GM21528 (cell line): ENCODE results near the gene TOR2A.
A peak's percentile ranks its signal among the peaks of the same experiment; 100 is the strongest.
"Not testable (repeated sequence)": the region's sequence is repeated elsewhere in the genome, so short reads cannot be mapped to it uniquely, and the experiment has no call there.

ENCODE experiments used
- ATAC-seq: cut with Tn5 transposase; IDR thresholded peaks from one replicate; pipeline ENCODE4 v1.9.1; 2021; ENCODE audit warnings: mild to moderate bottlenecking, moderate library complexity; ENCODE audit not compliant: unreplicated experiment, low FRiP score

The TOR2A gene

DNA sequence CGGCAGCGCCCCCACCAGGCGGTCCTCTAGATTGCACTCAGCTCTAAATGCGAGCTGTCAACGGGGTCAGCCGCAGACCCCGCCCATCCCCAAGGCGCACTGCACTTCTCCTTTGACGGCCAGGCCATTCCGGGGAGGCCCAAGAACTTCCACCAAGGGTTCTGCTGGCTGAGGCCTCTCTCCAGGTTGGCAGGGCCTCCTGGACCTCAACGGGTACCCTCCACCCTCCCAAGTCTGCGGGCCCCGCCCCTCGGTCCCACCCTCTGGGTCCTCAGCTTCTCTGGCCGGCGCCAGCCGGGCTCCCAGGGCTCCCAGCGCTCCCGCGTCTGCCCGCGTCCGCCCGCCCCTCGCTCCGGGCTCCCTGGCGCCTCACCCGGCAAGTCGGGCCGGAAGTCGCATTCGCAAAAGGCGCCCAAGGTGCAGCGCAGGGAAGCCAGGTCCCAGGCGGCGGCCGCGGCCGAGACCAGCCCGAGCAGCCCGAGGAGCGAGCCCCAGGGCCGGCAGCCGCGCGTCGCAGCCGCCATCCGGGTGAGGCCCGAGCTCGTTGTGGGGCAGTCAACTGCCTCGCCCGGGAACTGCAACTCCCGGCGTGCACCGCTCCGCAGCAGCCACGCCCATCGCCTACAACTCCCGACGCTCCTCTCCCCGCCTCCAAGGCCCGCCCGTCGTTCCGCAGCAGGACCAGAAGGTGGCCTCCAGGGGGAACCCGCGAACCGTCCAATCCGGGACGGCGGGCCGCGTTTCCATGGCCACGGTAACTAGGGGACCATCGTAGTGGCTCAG lies at the start of gene TOR2A:
TSS of gene TOR2A (minus strand) at position 548 of the 783 bp plus-strand sequence. CDS start at position 524, 24 bp downstream.
- peak; percentile 85 for ATAC-seq

DNA sequence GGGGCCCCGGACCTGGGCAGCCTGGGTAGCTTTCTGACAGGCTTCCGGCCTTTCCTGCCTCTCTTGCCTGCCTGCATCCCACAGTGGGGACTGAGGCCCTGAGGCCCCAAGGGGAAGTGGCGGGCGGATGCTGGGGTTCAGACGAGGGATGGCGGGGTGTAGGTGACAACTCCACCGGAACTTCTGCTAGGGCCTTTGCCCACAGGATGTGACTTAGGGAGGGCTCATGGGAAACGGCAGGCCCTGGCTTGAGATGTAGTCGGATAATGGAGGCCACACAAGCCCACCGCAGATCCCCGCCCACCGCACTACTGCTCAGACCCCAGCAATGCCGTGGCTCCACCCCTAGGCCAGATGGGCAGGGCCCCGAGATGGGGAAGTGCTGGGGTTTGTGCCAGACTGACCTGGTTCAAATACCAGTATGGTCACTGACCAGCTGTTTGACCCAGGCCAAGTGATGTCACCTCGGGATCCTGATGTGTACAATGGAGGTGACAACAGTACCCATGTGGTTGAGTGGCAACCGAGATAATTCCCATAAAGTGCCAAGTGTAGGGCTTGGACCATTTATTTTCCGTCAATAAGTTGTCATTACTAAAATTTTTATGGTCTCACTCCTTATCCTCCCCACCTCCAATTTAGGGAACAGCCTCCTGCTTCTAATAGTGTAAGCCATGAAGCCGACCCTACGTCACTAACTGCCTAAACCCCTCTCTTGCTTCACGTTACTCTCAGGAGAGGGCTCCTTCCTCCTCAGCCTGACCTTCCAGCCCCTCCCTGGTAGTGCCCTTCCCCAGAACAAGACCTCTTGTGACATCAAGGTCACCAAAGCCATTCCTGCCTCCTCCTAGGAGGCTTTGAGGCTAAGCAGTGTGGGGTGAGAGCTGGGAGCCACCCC lies 48.3 kb upstream of the TOR2A start:
- ATAC-seq: no peak

DNA sequence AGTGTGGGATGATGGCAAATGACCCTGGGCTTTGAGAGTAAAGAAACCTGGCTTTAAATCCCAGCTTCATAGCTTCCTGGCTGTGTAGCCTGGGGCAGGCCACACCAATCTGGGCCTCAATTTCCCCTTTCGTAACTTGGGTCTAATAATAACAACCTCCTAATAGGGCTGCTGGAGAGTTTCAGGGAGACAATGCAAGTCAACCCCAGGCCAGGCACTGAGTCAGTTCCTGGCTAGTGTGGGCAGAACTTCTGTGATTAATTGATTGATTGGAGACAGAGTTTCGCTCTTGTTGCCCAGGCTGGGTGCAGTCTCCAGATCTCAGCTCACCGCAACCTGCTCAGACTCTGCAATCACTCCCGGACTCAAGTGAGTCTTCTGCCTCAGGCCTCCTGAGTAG lies 46.7 kb upstream of the TOR2A start:
- ATAC-seq: no peak

DNA sequence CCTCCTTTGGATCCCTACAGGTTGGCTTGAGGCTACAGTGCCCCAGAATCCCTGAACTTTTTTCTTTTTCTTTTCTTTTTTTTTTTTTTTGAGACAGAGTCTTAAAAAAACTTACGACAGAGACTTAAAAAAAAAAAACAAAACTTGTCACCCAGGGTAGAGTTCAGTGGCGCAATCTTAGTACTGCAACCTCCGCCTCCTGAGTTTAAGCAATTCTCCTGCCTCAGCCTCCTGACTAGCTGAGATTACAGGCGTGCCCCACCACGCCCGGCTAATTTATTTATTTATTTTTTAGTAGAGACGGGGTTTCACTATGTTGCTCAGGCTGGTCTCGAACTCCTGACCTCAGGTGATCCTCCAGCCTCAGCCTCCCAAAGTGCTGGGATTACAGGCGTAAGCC lies 45.8 kb upstream of the TOR2A start:
- not testable (repeated sequence) for ATAC-seq

DNA sequence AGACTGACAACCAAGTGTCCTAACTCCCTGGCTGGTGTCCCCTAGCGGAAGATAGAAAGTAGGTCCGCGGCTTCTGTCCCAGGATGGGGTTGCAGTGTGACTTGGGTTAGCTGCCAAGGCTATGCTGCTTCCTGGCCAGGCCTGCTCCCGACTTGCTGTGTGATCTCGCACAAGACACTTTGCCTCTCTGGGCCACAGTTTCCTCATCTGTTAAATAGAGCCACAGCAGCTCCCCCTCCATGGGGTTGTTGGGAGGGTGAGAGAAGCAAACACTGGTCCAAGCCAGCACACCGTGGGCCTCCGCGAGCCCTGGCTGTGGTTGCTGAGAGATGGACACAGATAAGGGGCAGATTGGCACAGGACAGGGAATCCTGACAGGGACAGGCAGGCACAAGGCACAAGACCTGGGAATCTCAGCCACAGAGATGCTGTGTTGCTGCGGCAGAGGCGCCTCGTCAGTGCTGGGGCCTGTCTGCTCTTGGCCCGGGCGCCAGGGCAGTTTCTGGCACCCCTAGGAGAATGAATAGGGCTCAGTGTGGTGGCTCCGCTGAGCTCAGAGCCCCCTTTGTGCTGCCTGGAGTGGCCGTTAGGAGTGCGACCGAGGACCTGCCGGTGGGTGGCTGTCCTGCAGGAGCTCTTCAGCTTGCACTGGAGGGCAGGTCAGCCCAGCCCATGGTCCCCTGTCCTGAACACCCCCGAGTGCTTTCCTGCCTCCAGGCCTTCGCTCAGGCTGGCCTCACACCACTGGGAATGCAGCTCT lies 45.2 kb upstream of the TOR2A start:
- ATAC-seq: no peak

DNA sequence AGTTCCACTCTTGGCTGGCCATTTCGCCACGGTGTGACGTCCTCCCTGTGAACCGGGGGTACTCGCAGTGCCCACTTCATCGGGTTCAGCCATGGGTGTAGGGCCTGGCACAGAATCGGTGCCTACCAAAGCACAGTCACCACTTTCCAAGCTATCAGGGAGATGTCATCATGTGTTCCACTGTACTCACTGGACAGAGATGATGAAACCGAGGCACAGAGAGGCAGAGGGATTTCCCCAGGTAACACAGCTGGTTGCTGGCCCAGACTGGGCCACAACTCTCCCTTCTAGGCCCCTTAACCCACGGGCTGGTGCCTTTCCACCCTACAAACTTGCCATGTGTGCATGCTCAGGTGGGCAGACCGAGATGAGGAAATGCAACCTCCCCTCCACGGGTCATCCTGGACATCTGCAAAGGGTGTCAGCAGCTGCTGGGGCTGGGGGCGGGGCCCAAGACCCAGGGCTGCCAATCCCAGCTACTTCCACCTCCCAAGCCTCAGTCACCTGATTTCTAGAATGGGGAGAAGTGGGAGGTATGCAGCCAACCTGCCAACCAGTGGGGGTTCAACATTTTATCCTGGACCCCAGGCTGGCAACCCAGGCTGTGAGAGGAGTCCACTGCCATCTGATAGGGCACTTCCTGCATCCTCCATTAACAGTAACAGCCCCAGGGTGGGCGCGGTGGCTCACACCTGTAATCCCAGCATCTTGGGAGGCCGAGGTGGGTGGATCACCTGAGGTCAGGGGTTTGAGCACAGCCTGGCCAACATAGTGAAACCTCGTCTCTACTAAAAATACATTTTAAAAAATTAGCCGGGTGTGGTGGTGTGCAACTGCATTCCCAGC lies 44.3 kb upstream of the TOR2A start:
- ATAC-seq: peak; percentile 32

DNA sequence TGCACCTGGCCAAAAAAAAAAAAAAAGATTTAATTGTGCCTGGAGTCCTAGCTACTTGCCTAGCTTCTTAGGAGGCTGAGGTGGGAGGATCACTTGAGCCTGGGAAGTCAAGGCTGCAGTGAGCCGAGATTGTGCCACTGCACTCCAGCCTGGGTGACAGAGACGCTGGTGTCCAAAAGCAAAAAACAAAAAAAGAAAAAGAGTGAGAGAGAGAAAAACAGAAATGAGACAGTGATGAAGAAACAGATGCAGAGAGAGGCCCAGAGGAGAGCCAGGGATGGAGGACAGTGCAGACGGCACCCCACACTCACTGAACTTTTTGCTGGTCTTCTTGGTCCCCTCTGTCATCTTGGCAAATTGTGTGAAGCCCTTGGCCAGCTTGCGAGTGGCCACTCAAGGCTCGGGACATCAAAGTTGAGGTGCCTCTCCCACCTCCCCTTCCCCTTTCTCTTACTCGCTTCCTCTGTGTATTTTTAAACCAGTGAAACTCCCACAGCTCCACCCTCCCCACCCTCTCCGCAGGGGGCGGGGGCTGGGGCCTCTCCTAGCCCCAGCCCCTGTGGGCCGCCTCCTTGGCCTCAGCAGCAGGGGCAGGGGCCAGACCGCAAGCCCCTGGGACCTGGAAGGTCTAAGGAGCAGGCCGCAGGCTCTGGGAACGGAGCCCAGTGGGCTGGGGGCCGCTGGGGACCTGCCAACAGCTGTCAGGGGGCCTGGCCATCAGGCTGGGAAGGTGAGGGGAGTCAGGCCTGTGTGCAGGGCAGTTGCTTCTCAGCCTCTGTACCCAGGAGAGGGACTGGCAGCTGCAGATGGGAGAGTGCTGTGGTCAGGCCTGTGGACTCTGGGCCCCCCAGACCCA lies 43.4 kb upstream of the TOR2A start, which contains the start of gene SH2D3C:
TSS of gene SH2D3C (minus strand) at position 387 of the 856 bp plus-strand sequence. CDS start at position 348, 39 bp downstream.
- peak; percentile 38 for ATAC-seq

DNA sequence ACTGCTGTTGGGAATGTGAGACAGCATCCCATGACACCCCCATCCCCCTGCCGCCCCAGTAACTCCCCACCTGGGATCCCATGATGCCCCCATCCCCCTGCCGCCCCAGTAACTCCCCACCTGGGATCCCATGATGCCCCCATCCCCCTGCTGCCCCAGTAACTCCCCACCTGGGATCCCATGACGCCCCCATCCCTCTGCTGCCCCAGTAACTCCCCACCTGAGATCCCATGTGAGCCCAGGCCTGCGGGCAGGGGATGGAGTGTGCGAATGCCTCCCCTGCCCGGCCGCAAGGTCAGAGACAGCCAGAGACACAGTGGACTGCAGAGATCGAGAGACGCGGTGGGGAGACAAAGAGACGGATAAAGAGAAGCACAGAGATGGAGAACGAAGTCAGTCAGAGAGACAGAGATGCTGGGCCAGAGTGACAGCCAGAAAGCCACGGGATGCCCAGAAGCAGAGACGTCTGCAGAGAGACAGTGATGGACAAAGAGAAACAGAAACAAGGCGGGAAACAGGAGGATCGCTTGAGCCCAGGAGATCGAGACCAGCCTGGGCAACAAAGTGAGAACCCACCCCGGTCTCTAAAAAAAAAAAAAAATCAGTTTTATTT lies 42.4 kb upstream of the TOR2A start:
- ATAC-seq: no peak

DNA sequence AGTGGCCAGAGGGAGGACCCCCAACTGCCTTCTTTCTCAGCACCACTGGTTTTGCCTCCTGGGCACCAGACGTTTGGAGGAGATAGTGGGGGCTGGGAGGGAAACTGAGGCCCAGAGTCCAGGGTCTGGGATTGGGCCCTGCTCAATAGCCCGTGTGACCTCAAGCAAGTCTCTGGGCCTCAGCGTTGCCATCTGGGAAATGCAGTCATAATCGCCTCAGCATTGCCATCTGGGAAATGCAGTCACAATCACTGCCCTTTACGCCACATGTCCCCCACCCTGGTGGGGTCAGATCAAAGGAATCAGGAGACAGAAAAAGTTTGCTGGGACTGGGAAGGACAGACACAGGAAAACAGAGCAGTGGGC lies 41.8 kb upstream of the TOR2A start:
- ATAC-seq: no peak

DNA sequence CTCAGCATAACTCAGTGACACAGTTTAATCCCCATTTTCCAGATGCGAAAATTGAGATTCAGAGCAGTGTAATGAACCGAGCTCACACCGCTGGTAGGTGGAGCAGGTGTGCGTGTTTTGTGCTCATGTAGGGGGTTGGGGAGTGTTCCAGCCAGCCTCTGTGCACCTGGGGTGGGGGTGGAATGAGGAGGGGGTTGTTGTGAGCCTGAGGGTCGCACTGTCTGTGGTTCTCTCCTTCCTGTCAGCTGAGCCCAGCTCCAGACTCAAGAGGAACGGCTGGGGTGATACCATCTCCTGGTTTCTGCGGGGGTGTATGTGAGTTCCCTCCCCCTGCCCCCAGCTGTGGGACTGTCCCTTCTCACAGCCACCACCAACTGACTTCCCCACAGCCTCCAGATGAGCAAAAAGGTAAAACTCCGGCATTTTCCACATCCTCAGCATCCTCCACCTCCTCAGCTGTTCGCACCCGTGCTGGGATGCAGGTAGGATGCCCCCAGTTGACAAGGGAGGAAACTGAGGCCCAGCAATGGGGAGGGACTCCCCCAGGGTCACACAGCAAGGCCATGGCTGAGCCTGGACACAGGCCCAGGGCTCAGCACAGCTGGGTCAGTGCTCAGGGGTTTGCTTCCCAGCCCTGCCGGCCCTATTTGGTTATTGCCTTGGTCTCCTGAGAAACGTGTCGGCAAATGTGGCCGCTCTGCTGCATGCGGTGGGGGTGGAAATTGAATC lies 41.3 kb upstream of the TOR2A start:
- ATAC-seq: no peak

DNA sequence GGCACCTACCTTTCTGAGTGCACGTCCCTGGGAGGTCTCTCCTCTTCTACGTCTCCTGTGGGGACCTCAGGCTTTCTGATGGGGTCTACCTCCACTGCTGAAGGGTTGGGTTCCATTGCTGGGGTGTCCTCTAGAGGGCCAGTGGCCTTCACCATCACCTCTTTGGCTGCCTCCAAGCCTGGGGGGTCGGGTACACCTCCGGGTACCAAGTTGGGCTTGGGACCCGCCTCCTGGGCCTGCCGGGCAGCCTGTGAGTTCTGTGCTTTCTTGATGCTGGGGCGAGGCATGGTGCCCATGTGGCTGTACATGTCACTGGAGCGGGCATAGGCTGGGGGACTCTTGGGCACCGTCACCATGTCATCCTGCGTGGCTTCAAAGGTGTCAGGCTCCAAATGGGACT lies 38.9 kb upstream of the TOR2A start:
- ATAC-seq: no peak

DNA sequence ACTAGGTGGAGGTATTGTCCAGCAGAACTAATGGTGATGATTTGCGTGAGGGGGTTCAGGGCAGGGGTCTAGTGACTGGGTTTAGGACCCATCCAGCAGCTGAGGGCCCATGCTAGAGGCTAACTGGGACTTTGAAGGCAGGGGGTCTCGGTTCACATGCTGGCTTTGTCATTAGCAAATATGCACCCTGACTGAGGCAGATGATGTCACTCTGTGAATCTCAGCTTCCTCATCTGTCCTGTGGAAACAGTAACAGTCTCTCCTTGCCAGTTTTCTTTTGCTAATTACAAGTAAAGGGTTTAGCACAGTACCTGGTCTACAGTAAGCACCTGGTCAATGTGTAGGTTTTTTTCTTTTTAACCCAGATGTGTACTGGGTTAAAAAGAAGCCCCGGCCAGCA lies 38.2 kb upstream of the TOR2A start:
- no peak for ATAC-seq

DNA sequence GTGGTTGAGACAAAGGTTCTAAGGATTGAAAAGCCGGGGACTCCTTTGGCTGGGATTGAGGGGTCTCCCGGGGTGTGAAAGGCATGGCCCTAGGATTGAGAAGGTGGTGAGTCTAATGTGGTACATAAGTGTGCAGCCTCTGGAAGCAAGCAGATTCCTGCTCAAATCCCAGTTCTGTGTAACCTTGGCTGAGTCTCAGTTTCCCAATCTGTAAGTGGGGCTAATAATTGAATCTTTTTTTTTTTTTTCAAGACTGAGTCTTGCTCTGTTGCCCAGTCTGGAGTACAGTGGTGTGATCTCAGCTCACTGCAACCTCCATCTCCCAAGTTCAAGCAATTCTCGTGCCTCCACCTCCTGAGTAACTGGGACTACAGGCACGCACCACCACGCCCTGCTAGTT lies 37.5 kb upstream of the TOR2A start:
- ATAC-seq: no peak

DNA sequence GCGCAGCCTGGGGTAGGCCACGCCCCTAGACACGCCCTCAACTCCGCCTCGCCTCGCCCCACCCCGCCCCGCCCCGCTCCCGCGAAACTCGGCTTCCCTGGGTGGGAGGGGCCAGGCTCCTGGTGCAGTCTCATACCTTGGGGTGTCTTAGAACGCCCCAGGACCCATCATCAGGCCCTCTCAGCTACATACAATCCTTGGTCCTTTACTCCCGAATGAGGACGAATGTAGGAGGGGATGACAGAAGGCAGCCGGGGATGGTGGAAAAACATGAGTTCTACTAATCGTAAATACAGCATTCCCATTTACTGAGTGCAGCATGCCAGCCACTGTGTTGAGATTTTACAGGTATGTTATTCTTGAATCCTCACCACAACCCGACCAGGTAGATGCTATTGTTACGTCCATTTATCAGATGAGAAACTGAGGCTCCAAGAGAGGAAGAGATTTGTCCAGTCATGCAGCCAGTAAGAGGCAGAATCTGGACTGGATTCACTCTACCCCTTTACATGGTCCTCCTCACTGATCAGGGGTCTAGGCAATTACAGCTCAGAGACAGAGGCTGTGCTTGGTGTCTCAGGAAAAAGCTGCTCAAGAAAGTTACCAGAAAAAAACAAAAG lies 36.6 kb upstream of the TOR2A start:
- no peak for ATAC-seq

DNA sequence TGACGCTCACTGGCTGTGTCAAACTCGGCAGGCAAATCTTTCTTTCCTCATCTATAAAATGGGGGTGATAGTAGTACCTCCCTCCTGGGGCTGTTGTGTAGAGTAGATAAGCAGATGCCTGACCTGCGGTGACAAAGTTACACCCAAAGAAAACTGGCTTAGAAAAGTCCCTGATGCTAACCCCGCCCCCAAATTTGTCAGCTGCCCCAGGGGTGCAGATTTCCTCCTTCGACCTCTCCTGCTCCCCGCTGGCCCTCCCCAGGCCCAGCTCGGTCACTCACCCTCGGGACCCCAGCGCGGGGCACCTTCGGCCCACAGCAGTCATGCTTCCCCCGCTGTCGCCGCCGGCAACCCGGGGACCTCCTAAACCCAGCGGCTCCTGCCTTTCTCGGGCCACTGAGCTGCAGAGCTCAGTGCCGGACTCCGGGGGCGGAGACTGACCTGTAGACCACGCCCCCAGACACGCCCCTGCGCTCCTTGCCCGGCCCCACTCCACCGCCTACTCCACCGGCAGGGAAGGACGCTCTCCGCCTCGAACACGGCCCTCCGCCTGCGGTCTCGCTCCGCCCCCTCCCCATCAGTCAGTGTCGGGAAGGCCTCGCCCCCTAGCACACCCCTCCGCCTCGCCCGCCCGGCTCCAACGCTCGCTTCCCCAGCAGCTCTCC lies 35.9 kb upstream of the TOR2A start:
- ATAC-seq: peak; percentile 85

DNA sequence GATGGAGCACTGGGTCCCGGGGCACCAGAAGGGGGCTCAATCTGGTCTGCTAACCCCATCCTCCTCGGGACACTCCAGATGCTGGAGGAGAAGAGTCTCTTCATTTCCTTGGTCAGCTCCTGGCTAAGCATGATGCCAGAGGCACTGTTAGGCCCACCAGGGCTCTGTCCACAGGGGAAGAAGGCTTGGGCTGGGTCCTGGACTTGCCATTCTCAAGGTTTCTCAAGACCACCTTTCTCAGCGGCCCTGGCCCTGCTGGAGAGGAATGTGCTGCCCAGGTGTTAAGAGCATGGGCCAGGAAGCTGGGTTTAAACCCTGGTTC lies 35.5 kb upstream of the TOR2A start:
- ATAC-seq: no peak

DNA sequence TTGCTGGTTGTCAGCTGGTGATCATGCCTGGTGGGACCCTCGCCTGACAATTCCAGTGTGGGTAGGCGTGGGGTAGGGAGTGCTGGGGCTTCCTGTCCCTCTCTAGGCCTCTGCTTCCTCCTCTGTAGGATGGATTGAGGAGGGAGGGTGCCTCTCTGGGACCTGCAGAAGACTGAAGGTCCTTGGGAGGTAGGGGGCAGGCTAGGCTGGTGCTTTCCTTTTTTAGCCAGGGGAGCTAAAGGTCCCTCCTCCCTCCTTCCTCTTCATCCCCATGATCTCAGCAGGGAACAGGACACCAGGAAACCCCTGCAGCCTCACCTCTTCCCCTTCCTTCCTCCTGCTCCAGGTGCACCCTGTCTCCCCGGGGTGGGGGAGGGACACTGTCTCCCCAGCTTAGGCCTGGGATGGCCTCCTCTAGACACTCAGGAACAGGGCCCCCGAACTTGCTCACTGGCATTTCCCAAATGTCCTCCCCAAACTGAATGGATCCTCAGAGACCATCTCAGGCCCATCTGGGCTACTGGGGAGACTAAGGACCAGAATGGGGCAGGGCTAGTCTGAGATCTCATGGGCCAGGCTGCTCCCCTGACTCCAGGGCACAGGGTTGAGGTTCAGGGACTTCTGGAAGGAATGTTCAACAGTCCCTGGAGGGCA lies 35.0 kb upstream of the TOR2A start:
- ATAC-seq: no peak
